ENCODE data around the gene CATSPERB.

DNA sequence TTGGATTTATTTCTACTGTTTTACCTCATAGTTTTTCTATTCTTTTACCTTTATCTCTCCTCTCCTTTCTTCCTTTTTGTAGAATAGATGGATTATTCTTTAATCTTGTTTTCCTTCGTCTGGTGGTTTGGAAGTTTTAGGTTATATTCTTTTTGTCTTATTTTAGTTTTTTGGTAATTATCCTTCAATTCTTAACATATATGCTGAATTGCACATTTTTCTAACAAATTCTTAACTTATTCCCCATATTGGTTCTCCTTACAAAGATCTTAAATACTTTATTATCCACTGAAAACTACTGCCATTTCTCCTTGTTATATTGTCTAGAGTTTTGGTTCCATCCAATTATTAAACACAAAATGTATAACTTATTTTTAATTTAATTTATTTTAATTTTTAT is 42.3 kb downstream of the CATSPERB start:
- TF ChIP-seq CTCF (conservative IDR thresholded peaks at IDR 0.05; ENCODE audit: low read length) (no peak), EZH2phosphoT487 (IDR thresholded peaks at IDR 0.05; ENCODE audit: borderline replicate concordance) (no peak)
